HG03432 (cell line): ENCODE results near the gene ROBO1.
"Not testable (repeated sequence)": the region's sequence is repeated elsewhere in the genome, so short reads cannot be mapped to it uniquely, and the experiment has no call there.

ENCODE experiments used
- ATAC-seq: cut with Tn5 transposase; IDR thresholded peaks from one replicate; pipeline ENCODE4 v1.9.1; 2021; ENCODE audit warnings: mild to moderate bottlenecking, moderate library complexity; ENCODE audit not compliant: unreplicated experiment

The ROBO1 gene

GRCh38 chr3:79325833-79326383 lies 441.9 kb downstream of the ROBO1 start:
- ATAC-seq = not testable (repeated sequence)

DNA sequence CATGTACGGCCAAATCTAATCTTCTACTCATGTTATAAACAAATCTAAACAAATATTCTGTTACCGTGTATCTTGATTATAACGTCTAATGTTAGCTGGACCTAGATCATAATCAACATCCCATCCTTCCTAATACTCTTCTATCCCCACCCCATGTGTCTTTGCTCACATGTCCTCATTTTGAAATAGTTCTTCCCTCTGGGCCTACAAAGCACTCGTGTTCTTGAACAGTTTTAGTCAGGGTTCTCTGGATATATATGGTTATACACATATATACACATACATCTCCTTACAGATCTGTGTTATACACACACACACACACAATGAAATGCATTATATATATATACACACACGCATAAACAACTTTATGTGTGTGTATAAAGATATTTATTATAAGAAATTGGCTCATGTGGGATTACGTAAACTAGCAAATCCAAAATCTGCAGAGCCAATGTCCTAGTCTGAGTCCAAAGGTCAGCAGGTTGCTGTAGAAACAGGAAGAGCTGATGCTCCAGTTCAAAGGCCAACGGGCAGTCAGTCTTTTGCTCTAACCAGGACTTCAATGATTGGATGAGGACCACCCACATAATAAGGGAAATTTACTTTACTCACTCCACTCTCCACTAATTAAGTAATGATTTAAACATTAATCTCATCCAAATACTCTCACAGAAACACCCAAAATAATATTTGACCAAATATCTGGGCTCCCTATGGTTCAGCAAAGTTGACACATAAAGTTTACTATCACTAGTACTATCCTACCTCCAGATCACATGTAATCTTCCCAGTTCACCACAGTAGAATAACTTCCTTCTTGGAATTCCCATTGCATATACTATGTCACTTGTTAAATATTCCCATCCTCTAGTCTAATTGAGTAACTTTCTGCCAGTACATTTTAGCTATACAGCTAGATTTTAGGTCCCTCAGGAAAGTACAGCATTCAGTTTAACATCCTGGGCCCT lies 450.0 kb downstream of the ROBO1 start:
- ATAC-seq = no peak

DNA sequence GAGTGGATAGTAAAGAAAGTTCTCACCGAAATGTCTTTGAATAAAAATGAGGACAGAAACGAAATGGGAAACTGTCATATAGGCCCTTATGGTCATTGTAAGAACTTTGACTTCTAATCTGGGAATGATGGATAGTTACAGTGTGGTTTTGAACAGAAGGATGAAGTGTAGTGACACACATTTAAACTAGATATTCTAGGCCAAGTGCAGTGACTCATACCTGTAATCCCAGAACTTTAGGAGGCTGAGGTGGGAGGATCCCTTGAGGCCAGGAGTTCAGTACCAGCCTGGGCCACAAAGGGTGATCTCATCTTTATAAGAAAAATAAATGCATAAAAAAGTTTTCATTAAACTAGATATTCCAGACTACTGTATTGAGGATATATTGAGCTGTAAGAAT lies 452.8 kb downstream of the ROBO1 start:
- ATAC-seq = no peak

DNA sequence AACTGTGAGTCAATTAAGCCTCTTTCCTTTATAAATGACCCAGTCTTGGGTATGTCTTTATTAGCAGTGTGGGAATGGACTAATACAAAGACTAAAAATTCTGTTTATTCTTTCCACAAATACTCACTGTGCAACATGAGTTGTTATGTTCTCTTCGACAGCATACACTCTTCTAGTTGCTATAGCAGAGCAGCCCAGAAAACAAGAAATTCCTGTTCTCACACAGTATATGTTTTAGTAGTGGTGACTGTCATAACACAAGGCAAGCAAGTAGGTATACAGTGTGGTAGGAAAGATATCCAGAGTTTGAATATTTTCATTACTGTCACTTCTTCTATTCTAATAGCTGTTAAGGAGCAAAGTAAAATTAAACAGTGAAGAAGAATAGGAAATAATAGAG lies 453.3 kb downstream of the ROBO1 start:
- ATAC-seq = no peak

GRCh38 chr3:79310016-79310415 lies 457.8 kb downstream of the ROBO1 start:
- no peak for ATAC-seq

DNA sequence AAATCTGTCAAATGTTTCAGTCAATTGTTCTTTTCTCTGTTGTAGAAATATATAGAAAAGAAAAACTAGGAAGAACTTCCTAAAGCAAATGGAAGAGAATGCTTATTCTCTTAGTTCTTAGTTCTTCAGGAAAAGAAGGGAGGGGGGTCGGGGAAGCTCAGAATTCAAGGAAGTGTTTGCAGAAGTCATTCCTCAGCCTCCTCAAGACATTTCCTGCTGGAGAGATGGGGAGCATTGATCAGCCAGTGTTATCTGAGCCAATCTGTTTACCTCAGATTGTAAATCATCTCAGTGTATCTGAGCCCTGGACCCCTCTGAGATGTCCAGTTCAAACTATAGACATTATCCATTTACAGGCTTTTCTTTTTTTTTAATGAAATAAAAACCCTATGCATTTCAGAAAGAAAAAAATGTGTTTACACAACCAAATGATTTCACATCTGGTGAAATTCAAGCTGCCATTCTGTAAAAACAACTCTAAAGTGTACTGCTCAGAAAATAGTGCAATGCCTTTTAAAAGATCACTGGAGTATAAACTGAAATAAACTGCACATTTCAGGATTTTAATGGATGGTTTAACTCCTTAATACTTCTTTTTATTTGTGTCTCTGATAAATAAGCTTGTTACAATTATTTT lies 460.7 kb downstream of the ROBO1 start:
- no peak for ATAC-seq

DNA sequence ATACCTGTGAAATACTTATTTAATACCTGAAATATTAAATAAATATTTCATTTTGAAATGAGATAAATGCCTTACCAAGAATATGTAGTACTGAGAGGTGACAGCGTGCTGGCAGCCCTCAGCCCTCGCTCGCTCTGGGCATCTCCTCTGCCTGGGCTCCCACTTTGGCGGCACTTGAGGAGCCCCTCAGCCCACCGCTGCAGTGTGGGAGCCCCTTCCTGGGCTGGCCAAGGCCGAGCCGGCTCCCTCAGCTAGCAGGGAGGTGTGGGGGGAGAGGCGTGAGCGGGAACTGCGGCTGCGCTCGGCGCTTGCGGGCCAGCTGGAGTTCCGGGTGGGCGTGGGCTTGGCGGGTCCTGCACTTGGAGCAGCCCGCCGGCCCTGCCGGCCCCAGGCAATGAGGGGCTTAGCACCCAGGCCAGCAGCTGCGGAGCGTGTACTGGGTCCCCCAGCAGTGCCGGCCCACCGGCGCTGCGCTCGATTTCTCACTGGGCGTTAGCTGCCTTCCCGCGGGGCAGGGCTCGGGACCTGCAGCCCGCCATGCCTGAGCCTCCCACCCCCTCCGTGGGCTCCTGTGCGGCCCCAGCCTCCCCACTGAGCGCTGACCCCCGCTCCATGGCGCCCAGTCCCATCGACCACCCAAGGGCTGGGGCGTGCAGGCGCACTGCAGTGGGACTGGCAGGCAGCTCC lies 467.7 kb downstream of the ROBO1 start:
- ATAC-seq = not testable (repeated sequence)

- ATAC-seq = peak; percentile 69
These were observed 470.4 kb downstream of the ROBO1 start for GRCh38 chr3:79297245-79297960.

DNA sequence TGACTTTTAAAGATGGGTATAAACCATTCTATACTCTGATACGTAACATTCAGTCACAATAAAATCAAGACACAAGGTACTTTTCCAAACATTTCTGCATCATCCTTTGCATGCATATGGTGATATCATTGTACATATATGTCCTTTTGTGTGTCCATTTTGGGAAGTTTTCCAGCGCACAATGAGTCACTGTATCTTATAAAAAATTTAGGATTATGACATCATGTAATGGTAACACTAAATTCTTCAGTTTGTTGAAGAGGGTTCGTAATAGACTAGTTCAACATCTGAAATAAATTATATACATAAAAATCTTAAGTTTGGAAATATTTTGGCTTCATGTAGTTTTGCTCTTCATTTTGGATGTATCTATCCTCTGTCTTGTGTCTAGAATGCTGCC lies 480.9 kb downstream of the ROBO1 start:
- no peak for ATAC-seq

DNA sequence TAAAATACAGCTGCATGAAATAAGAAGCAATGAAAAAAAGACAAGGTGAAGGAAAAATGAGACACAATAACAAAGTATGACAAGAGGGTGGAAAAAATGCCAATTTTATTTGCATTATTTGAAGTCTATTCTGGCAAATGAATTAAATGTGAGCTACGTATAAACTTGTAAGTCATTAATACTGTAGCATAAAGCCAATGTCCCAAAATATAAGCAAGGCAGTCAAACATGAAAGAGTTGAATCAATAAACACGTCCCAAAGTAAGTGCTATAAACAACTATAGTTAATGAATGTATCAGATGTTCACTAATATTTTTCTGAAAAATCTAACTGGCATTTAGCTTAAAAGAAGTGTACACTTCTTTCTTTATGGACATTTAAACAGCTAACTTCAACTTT lies 481.9 kb downstream of the ROBO1 start:
- no peak for ATAC-seq

DNA sequence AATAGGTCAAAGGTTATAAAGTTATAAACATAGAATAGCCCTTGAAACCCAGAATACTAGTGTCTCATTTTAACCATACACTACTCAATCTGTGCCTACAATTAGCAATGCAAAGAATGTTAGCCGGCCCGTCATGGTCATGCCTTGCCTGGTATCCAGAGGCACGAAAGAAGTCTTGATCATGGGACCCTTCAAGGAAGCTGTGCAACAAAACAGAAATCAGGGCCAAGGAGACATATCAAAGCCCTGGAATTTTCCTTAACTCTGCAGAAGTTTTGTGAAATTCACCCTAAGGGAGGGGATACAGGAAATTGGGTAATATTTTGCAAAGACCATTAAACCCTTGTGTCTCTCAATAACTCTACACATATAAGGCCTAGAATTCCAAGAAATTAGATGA lies 482.4 kb downstream of the ROBO1 start:
- ATAC-seq = peak; percentile 33

- peak; percentile 82 for ATAC-seq
These were observed 483.0 kb downstream of the ROBO1 start for GRCh38 chr3:79284781-79285180.

DNA sequence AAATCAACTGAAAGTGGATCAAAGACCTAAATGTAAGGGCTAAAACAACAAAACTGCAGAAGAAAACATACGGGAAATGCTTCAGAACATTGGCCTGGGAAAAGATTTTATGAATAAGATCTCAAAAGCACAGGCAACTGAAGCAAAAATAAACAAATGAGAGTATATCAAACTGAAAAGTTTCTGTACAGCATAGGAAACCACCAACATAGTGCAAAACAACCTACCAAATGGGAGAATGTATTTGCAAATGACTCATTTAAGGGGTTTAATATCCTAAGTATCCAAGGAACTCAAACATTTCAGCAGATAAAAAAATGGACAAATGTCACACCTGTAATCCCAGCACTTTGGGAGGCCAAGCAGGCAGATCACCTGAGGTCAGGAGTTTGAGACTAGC lies 489.1 kb downstream of the ROBO1 start:
- ATAC-seq = no peak

DNA sequence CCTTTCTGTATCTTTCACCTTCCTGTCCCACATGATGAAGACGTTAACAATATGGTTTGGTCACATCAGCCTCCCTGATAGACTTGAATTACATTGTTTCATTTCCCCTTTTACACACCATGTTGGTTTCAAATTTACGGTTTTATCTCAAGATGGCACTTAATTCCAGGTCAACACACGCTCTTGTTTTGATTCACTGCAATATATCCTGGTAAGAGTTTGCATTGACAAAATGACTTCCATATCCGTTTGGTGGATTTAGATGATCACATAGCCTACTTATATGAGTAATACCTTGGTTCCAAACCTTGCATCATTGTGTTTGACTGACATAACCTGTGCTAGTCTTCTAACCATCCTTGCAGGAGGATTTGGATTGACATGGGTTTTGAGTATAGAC lies 499.4 kb downstream of the ROBO1 start:
- ATAC-seq = peak; percentile 89

DNA sequence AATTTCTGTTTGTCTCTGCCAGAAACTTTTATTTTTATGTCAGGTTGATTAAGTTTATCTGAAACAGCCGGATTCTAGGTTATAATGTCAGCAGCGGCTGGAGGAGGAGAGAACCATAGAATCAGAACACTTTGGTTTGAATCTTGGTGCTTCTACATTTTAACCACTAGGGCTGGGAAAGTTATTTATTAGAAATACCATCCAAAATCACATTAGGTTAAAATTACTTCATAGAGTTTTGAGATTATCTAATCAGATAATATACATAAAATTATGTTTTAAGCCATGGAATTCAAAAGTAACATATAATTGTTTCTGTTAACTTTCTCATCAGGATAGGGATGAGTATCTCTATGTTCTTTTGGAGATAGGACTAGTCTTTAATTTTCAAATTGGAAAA lies 502.9 kb downstream of the ROBO1 start:
- no peak for ATAC-seq

- ATAC-seq = no peak
These were observed 504.4 kb downstream of the ROBO1 start for GRCh38 chr3:79263423-79263822.

DNA sequence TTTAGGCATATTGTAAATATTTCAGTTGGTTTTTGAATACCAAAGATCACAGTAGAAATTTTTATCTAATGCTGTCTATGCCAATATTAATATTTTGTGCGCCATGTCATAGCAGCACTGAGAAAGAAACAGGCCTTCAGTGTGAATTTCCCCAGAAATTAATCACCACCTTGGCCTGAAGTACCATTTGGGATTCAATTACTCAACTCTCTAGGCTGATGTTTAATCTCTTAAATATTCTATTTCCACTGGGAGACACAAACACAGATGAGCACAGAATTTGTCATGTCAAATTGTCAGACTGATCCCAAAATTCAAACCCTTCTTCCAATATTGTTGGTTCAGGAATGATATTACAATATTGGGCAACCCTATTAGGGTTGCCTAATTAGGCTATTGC lies 509.3 kb downstream of the ROBO1 start:
- no peak for ATAC-seq

GRCh38 chr3:79257791-79258190 lies 510.0 kb downstream of the ROBO1 start:
- ATAC-seq = no peak

- ATAC-seq = no peak
These were observed 512.1 kb downstream of the ROBO1 start for GRCh38 chr3:79255702-79256101.

DNA sequence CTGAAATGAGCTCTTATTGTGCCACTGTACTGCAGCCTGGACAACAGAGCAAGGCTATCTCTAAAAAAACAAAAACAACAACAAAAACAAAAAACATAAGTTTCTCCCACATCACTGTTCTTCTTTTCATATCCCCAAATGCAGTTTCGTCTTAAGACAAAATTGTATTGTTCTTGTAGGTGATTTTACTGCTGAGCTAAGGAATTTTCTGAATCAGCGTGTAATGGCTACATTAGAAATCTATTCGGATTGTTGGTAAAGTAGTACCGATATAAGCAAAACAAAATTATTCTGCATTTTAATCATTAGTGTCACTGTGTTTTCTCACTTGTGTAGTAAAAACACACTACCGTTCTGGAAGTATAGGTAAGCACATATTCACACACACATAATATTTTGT lies 512.5 kb downstream of the ROBO1 start:
- no peak for ATAC-seq

DNA sequence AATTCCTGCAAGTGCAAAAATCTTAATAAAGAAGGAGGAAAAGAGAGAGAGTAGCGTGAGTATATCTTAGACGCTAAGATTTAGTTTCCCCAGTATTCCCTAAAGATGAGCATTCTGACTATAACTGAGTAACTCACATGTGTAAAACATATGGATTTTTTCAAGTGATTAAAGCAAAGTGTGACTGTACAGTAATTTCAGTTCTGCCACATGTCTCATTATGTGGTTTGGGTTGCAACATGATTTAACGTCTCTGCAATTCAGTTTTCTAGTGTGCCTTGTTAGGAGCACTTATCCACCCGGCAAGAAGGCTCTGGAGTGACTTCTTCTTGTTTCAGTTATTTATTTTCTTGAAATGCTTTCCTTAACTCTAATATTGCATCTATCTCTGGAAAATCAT lies 514.1 kb downstream of the ROBO1 start:
- ATAC-seq = no peak
